ENCODE results near the gene FTL.

The FTL gene

GRCh38 chr19:48966541-48967345 lies 1.6 kb downstream of the FTL start:
- no peak for DNase-seq

GRCh38 chr19:48967346-48968178 lies 2.5 kb downstream of the FTL start:
- DNase-seq = no peak

DNA sequence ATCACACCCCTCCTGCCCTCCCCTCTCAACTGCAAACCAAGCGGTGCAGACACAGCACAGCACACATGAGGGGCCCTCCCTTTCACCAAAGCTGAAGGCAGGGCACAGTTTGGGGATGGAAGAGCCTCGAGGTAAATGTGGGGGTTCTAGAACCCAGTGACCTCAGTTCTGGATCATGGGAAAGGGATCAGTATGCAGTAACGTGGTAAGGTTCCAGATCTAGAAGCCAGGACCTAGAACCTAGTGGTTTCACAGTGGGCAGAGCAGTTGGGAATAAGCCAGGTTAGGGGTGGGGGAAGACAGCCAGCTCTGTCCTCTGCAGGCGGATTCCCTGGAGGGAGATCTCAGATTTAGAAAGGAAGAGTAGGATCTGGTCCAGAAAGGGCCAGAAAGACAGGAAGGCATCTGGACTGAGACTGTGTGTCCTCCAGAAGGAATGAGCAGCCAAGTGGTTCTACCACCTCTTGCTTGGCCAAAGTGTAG lies 3.1 kb downstream of the FTL start:
- DNase-seq = no peak

GRCh38 chr19:48968813-48969218 lies 3.7 kb downstream of the FTL start:
- DNase-seq = no peak

DNA sequence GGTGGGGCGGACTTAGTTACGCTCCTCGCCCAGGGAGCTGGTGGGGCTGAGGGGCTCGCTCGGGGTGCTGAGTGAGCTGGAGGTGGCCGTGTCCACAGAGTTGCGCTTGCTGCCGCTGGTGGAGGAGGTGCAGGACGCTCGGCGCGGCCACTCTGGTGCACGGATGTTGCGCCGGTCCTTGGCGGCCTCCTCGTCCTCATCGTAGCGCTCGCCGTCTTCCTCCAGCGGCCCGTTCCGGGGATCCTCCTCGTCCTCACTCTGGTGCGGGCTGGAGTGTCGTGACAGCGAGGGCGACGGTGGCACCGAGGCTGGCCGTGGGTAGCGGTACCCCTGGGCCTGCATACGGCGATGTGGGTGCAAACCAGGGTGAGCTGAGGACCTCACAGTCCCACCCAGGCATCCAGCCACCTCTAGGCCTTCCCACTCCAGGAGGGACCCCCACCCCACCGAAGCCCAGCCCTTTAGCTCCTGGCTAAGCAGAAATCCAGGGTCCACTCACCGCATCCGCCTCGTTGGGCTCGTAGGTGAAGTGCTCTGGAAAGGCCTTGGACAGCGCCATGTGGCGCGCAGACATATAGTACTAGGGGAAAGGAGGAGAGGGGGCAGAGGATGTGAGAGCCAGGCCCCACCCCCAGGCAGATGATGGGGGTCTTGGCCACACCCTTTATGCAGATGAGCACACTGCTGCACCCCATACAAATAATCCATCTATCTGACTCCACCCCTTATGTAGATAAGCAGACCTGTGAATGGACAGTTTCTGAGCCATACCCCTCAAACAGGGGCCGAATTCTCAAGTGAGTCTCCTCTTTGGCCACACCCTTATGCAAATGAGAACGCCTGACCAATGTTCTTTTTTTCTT lies 4.4 kb downstream of the FTL start:
- DNase-seq = no peak

DNA sequence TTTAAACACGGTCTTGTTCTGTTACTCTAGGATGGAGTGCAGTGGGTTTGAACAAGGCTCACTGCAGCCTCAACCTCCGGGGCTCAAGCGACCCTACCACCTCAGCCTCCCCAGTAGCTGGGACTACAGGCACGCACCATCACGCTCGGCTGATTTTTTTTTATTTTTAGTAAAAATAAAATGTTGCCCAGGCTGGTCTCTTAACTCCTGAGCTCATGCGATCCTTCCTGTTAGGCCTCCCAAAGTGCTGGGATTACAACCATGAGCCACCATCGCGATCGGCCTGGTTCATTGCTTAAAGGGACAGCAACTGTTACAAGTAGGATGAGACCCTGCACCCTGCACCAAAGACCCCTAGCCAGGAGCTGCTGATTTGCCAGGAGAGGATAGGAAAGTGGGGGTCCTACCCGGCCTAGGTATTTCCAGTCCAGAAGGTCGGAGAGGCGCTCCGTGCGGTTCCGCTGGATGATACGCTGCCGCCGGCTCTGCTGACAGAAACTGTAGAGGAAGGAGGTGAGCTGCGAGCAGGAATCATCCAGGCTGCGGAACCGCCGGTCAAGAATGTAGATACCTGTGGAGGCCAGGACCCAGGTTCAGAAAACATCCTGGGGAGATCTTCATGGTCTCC lies 5.1 kb downstream of the FTL start:
- no peak for DNase-seq

- peak; percentile 45 for DNase-seq
Observed at GRCh38 chr19:48970923-48971395, 5.8 kb downstream of the FTL start.

DNA sequence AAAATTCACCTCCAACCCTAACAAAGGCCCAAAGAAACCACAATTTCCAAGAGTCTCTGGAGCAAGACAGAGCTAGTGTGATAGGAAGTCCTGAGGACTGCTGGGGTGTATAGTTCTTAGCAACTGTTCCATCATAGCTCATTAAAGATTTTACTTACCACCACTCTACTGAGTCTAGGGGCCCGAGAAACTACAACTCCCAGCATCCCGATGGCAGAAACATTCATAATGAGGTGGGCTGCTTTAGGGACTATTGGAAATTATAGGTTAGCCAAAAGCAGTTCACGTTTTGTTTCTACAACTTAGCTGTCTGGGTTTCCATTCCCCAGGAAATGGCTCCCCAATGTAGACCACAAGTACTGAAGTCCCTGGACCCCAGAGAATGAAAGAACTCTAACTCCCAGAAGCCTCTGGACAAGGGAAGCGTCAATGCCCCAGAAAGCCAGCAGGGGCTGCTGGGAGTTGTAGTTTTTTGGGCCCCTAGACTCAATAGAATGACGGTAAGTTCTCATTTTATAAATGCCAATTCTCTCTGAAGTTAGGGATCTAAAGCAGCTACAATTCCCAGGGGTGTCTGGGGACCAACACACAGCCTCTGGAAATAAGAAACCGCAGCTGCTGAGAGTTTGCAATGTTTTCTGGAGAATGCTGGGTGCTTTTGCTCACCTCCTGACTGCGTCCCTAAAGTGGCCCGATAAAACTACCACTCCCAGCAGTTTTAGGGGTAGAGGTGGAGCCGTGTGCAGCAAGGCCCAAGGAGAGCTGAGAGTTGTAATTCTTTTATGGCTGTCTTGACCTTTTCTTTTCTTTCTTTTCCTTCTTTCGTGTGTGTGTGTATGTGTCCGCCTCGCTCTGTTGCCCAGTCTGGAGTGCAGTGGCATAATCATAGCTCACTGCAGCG lies 11.1 kb downstream of the FTL start:
- DNase-seq = no peak

GRCh38 chr19:48977061-48977460 lies 12.0 kb downstream of the FTL start:
- no peak for DNase-seq

GRCh38 chr19:48982280-48982679 lies 17.2 kb downstream of the FTL start:
- DNase-seq = no peak

- no peak for DNase-seq
Observed at GRCh38 chr19:48985711-48986110, 20.6 kb downstream of the FTL start.

- no peak for DNase-seq
Observed at GRCh38 chr19:48986211-48986610, 21.1 kb downstream of the FTL start.

- no peak for DNase-seq
Observed at GRCh38 chr19:48987323-48987722, 22.2 kb downstream of the FTL start.

DNA sequence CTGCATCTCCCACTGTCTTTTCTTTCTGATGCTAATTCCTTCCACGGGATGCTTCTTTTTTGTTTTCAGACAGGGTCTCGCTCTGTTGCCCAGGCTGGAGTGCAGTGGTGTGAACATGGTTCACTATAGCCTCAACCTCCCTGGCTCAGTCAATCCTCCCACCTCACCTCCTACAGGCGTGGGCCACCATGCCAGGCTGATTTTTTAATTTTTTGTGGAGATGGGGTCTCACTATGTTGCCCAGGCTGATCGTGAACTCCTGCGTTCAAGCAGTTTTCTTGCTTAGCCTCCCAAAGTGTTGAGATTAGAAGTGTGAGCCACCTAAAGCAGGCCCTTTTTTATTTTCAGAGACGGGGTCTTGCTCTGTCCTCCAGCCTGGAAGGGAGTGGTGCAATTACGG lies 23.2 kb downstream of the FTL start:
- no peak for DNase-seq

- DNase-seq = no peak
Observed at GRCh38 chr19:48988860-48989259, 23.8 kb downstream of the FTL start.

- DNase-seq = no peak
Observed at GRCh38 chr19:48989701-48990291, 24.7 kb downstream of the FTL start.

DNA sequence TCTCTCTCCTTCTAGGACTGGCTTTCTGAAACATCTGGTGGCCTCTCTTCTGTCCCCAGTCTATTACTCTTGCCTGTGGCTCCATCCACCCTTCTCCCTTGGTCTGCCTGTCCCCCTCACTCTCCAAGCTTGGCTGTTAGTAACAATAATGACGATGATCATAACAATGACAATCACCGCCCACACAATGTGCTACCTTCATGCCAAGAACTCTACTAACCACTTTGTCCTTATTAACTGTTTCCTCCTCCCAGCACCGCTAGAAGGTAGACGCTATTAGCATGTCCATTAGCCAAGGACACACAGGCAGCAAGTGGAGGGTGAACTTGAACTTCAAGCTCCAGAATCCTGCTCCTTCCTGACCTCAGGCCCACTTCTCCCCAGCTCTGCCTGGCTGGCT lies 25.3 kb downstream of the FTL start:
- no peak for DNase-seq

GRCh38 chr19:48991011-48991609 lies 26.0 kb downstream of the FTL start:
- DNase-seq = no peak

GRCh38 chr19:48991873-48992580 lies 26.9 kb downstream of the FTL start:
- no peak for DNase-seq
